K562 (cell line): Measurements from ENCODE around the gene ALK. TPM values are rescaled to one million over a fixed set of nuclear protein-coding genes. Genes with fewer than 3 reads are reported as not detected.

Experiments
- ATAC-seq: fragments of 200-7000 bp; cut with Tn5 transposase; 3 replicates; pipeline ENCODE4 v1.9.1; 2020; ENCODE audit warnings: moderate library complexity
- BruUV-seq: library from RNA; stranded (reverse); fragments of 400-500 nt; replicated peaks from 2 replicates; lab custom pipeline; 2021; lab: Mats Ljungman, UMichigan
- CTCF ChIA-PET: fragments of 300-600 bp; formaldehyde crosslinking; extraction: SDS; loops from one replicate; lab custom pipeline; 2021; ENCODE audit warnings: low intra/inter-chr PET ratio; lab: Yijun Ruan, JAX
- POLR2A ChIA-PET: fragments of 300-600, 350-650 bp; sonication (Branson Sonifier 250); formaldehyde crosslinking; extraction: SDS; loops from one replicate; lab custom pipeline; 2021; ENCODE audit warnings: antibody characterized with exemption, inconsistent platforms; lab: Yijun Ruan, JAX
- DNase-seq, 4 experiments: peaks; one replicate each; pipeline versions ENCODE4 v3.0.0 to v3.0.0-alpha.2; 2011 to 2018; ENCODE audit warnings: low spot score in 3 of 4, mixed read lengths in 3 of 4; ENCODE audit errors: extremely low read depth in 1 of 4
- FAIRE-seq: peaks from 2 replicates; lab custom pipeline; 2011; peaks lifted over from hg19 to GRCh38; lab: Jason Lieb, UNC
- H2AFZ ChIP-seq: 2 replicates; pipeline ENCODE4 v1.6.0; 2011; ENCODE audit warnings: low read depth, low read length, control low read depth, inconsistent platforms
- H3K27ac ChIP-seq: fragments of 200-600 bp; 3 replicates; pipeline ENCODE4 v1.8.0; 2011; ENCODE audit warnings: low read depth, mild to moderate bottlenecking, control low read depth, inconsistent platforms, low read length, moderate library complexity, mixed read lengths; ENCODE audit errors: extremely low read depth
- H3K27me3 ChIP-seq, 2 experiments: fragments of 300-600 bp in 1 of 2; 2 replicates in 1 of 2; 3 replicates in 1 of 2; pipeline versions ENCODE4 v1.6.0 to v1.8.0; 2011; ENCODE audit warnings: inconsistent platforms in 2 of 2, low read length in 2 of 2, mild to moderate bottlenecking in 1 of 2, mixed read lengths in 1 of 2, moderate library complexity in 1 of 2; ENCODE audit not compliant: control insufficient read depth in 2 of 2, insufficient read depth in 2 of 2
- H3K36me3 ChIP-seq: fragments of 300-600 bp; 3 replicates; pipeline ENCODE4 v1.8.0; 2011; ENCODE audit warnings: mild to moderate bottlenecking, low read length, inconsistent platforms; ENCODE audit not compliant: control insufficient read depth, insufficient read depth
- H3K4me1 ChIP-seq, 2 experiments: fragments of 200-600 bp in 1 of 2; replicated peaks in 1 of 2; 2 replicates in 1 of 2; 3 replicates in 1 of 2; pipeline versions ENCODE4 v1.5.1 to v1.8.0; 2011; ENCODE audit warnings: inconsistent platforms in 2 of 2, low read length in 2 of 2, mild to moderate bottlenecking in 1 of 2, mixed read lengths in 1 of 2, moderate library complexity in 1 of 2; ENCODE audit not compliant: control insufficient read depth in 2 of 2, insufficient read depth in 2 of 2
- H3K4me2 ChIP-seq: 2 replicates; pipeline ENCODE4 v1.6.1; 2011; ENCODE audit warnings: low read length, control low read depth, inconsistent platforms, mixed read lengths; ENCODE audit not compliant: insufficient read depth
- H3K4me3 ChIP-seq: fragments of 200-600 bp; sonication (generic), shearing (Covaris generic); 2 replicates; pipeline ENCODE4 v1.5.1; 2016; ENCODE audit warnings: control low read depth, inconsistent platforms
- H3K79me2 ChIP-seq: fragments of 200-600 bp; 3 replicates; pipeline ENCODE4 v1.8.0; 2011; ENCODE audit warnings: low read length, inconsistent platforms; ENCODE audit not compliant: control insufficient read depth, insufficient read depth
- H3K9ac ChIP-seq, 2 experiments: 2 replicates each; pipeline versions ENCODE4 v1.6.0 to v1.6.1; 2011; ENCODE audit warnings: low read depth in 2 of 2, low read length in 2 of 2, control low read depth in 1 of 2, inconsistent platforms in 1 of 2, mild to moderate bottlenecking in 1 of 2, mixed read lengths in 1 of 2; ENCODE audit not compliant: insufficient read depth in 1 of 2
- H3K9me1 ChIP-seq: one replicate; pipeline ENCODE4 v1.6.0; 2011; ENCODE audit warnings: inconsistent platforms, mild to moderate bottlenecking, low read length, moderate library complexity; ENCODE audit not compliant: control insufficient read depth, insufficient read depth
- H3K9me3 ChIP-seq: replicated peaks from 2 replicates; pipeline ENCODE4 v1.5.1; 2011; ENCODE audit warnings: low read depth, low read length, inconsistent platforms; ENCODE audit not compliant: control insufficient read depth, insufficient read depth
- H4K20me1 ChIP-seq: replicated peaks from 2 replicates; pipeline ENCODE4 v1.6.1; 2011; ENCODE audit warnings: low read length, inconsistent platforms, mixed read lengths; ENCODE audit not compliant: control insufficient read depth, insufficient read depth
- ARNT ChIP-seq, 2 experiments: fragments of 450-650 bp; IDR thresholded peaks; 2 replicates each; pipeline ENCODE4 v1.6.1; 2016; ENCODE audit warnings: mild to moderate bottlenecking in 1 of 2
- CSDE1 ChIP-seq, 2 experiments: fragments of 450-650 bp; IDR thresholded peaks; 2 replicates each; pipeline ENCODE4 v1.6.1; 2016; ENCODE audit warnings: mild to moderate bottlenecking in 1 of 2
- DMBX1 ChIP-seq: fragments of 250-450 bp; sonication (Bioruptor Pico); IDR thresholded peaks from 2 replicates; pipeline ENCODE4 v1.8.0; 2022; ENCODE audit warnings: inconsistent platforms, mild to moderate bottlenecking, moderate library complexity, borderline replicate concordance
- DNMT1 ChIP-seq: fragments of 450-650 bp; IDR thresholded peaks from 2 replicates; pipeline ENCODE4 v1.6.1; 2016; ENCODE audit warnings: antibody characterized with exemption, mild to moderate bottlenecking
- ETV5 ChIP-seq: sonication (generic); formaldehyde crosslinking; IDR thresholded peaks from 2 replicates; pipeline ENCODE4 v1.4.0; 2020; ENCODE audit warnings: low read depth, mild to moderate bottlenecking, missing genetic modification reagents
- FOXK2 ChIP-seq, 2 experiments: fragments of 450-650 bp; IDR thresholded peaks in 1 of 2; conservative IDR thresholded peaks in 1 of 2; 2 replicates each; pipeline ENCODE4 v1.6.1; 2016; ENCODE audit warnings: low read depth in 2 of 2, mild to moderate bottlenecking in 1 of 2
- POLR2AphosphoS5 ChIP-seq: IDR thresholded peaks from 2 replicates; pipeline ENCODE4 v1.6.1; 2011; ENCODE audit warnings: mild to moderate bottlenecking, low read depth, low read length, moderate library complexity; ENCODE audit not compliant: control insufficient read depth, insufficient read depth
- RCOR1 ChIP-seq, 2 experiments: IDR thresholded peaks; 2 replicates each; pipeline ENCODE4 v1.6.1; 2012; ENCODE audit warnings: low read depth in 2 of 2, low read length in 2 of 2, borderline replicate concordance in 1 of 2, improper control_type of control experiment in 1 of 2
- RFX7 ChIP-seq: fragments of 250-450 bp; sonication (Bioruptor Pico); IDR thresholded peaks from 2 replicates; pipeline ENCODE4 v1.5.1; 2021; ENCODE audit warnings: mild to moderate bottlenecking
- SAFB2 ChIP-seq: fragments of 200-400 bp; formaldehyde crosslinking; IDR thresholded peaks from 2 replicates; pipeline ENCODE4 v1.6.1; 2018; ENCODE audit warnings: borderline replicate concordance, low read length, low read depth, moderate library complexity; ENCODE audit not compliant: severe bottlenecking
- XRCC3 ChIP-seq: fragments of 450-650 bp; IDR thresholded peaks from 2 replicates; pipeline ENCODE4 v1.6.1; 2017; ENCODE audit warnings: mild to moderate bottlenecking, moderate library complexity
- XRCC4 ChIP-seq: IDR thresholded peaks from one replicate; pipeline ENCODE4 v1.6.1; 2011; ENCODE audit not compliant: insufficient read depth, insufficient read length; ENCODE audit errors: extremely low read depth
- ZBTB17 ChIP-seq: fragments of 450-650 bp; formaldehyde crosslinking; IDR thresholded peaks from 2 replicates; pipeline ENCODE4 v1.4.0; 2020; ENCODE audit warnings: mild to moderate bottlenecking
- ZC3H11A ChIP-seq: IDR thresholded peaks from 2 replicates; pipeline ENCODE4 v1.6.1; 2012; ENCODE audit warnings: low read depth, low read length, improper control_type of control experiment
- ZNF583 ChIP-seq: fragments of 250-450 bp; sonication (Bioruptor Pico); IDR thresholded peaks from 2 replicates; pipeline ENCODE4 v1.4.0; 2020
- ZNF644 ChIP-seq: fragments of 200-800 bp; sonication (Bioruptor generic); IDR thresholded peaks from 2 replicates; pipeline ENCODE4 v1.6.1; 2016; ENCODE audit warnings: low read depth, missing genetic modification characterization, missing compliant biosample characterization
- WGBS: fragments of 100-300 bp; shearing (Covaris generic); methylation state at CpG from one replicate; pipeline ENCODE4 v1.1.6; 2016; ENCODE audit warnings: low coverage, mixed read lengths; ENCODE audit not compliant: insufficient coverage; ENCODE audit errors: missing lambda C conversion rate; 5-methylcytosine and 5-hydroxymethylcytosine counted together
- in situ Hi-C: fragments of 300-500 bp; cut with MboI; formaldehyde crosslinking; loops from 4 replicates; pipeline ENCODE4 v1.15.0; 2018; ENCODE audit warnings: inconsistent platforms, mixed read lengths
- intact Hi-C: fragments of 100-400 bp; cut with micrococcal nuclease; formaldehyde crosslinking; loops from 2 replicates; pipeline ENCODE4 v1.14.2; 2022
- polyA plus RNA-seq, 8 experiments: library from polyadenylated mRNA; depleted of rRNA in 4 of 8; stranded (reverse) in 5 of 8; unstranded in 3 of 8; fragments of >200 nt; fragmentation: Nextera tagmentation in 2 of 8; fragmentation: Illumina TruSeq in 1 of 8; extraction: Ambion mirVana in 2 of 8; extraction: Trizol in 1 of 8; gene quantifications; 2 replicates each; pipeline versions ENCODE4 v1.2.1 to v1.2.3, GENCODE V29; 2011 to 2014; ENCODE audit warnings: inconsistent platforms in 1 of 8, missing spikeins in 1 of 8
- total RNA-seq, 7 experiments: library from RNA; depleted of rRNA in 6 of 7; stranded (reverse); fragments of >200 nt in 6 of 7; fragmentation: Illumina TruSeq in 2 of 7; extraction: Trizol in 2 of 7; gene quantifications; 2 replicates each; pipeline versions ENCODE4 v1.2.1 to v1.2.3, GENCODE V29; 2011 to 2021; ENCODE audit warnings: low replicate concordance in 1 of 7
- TF ChIP-seq, protein P1 (sequence below): fragments of 450-650 bp; formaldehyde crosslinking; IDR thresholded peaks from 2 replicates; pipeline ENCODE4 v1.4.0; 2020; ENCODE audit warnings: mild to moderate bottlenecking, moderate library complexity
- TF ChIP-seq, protein P2 (sequence below): fragments of 450-650 bp; formaldehyde crosslinking; IDR thresholded peaks from 2 replicates; pipeline ENCODE4 v1.4.0; 2022; ENCODE audit warnings: missing genetic modification characterization

The ALK gene
- total and polyA plus RNA-seq, 9 of the 15 experiments (the other 6 are each of a cell fraction or from before 2014, with no cell fraction given), result not detected

DNA sequence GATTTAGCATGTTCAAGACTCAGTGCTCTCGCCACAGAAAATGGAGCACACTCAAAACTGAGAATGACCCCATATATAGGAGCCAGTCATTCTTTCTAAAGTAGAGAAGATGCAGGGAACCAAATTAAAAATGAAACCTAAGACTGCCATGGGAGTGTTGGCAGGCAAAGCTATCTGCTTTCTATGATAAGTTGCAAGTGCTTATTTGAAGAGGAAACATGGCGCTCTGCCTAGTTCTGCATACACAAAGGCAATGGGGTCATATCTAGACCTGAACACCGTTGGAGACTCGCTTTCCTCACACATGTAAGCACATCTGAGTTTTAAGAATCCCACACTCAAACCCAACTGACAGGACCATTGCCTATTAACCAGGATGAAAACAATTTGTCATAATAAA is 292.5 kb downstream of the ALK start:
- no peak for TF ChIP-seq SAFB2
- TF ChIP-seq, protein P1, sequence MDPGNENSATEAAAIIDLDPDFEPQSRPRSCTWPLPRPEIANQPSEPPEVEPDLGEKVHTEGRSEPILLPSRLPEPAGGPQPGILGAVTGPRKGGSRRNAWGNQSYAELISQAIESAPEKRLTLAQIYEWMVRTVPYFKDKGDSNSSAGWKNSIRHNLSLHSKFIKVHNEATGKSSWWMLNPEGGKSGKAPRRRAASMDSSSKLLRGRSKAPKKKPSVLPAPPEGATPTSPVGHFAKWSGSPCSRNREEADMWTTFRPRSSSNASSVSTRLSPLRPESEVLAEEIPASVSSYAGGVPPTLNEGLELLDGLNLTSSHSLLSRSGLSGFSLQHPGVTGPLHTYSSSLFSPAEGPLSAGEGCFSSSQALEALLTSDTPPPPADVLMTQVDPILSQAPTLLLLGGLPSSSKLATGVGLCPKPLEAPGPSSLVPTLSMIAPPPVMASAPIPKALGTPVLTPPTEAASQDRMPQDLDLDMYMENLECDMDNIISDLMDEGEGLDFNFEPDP, result no peak
- TF ChIP-seq RCOR1 (IDR thresholded peaks at IDR 0.05; ENCODE audit: borderline replicate concordance in 1 of 2, low read depth in 2 of 2, low read length in 2 of 2), result no peak
- TF ChIP-seq, protein P2, sequence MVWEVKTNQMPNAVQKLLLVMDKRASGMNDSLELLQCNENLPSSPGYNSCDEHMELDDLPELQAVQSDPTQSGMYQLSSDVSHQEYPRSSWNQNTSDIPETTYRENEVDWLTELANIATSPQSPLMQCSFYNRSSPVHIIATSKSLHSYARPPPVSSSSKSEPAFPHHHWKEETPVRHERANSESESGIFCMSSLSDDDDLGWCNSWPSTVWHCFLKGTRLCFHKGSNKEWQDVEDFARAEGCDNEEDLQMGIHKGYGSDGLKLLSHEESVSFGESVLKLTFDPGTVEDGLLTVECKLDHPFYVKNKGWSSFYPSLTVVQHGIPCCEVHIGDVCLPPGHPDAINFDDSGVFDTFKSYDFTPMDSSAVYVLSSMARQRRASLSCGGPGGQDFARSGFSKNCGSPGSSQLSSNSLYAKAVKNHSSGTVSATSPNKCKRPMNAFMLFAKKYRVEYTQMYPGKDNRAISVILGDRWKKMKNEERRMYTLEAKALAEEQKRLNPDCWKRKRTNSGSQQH (CRISPR knock-in tag), result no peak
- no peak for TF ChIP-seq ETV5
- no peak for TF ChIP-seq XRCC3
- TF ChIP-seq XRCC4, result no peak
- no peak for TF ChIP-seq ZBTB17 (CRISPR knock-in tag)
- no peak for TF ChIP-seq DNMT1
- TF ChIP-seq ZNF644, result no peak
- TF ChIP-seq DMBX1 (CRISPR knock-in tag), result no peak
- no peak for TF ChIP-seq POLR2AphosphoS5
- no peak for TF ChIP-seq ZC3H11A
- TF ChIP-seq RFX7 (CRISPR knock-in tag), result no peak
- TF ChIP-seq CSDE1 (IDR thresholded peaks at IDR 0.05), result no peak
- no peak for TF ChIP-seq FOXK2 (conservative IDR thresholded peaks at IDR 0.05 in 1 of 2, IDR thresholded peaks at IDR 0.05 in 1 of 2; ENCODE audit: low read depth in 2 of 2)
- no peak for TF ChIP-seq ARNT (IDR thresholded peaks at IDR 0.05)
- no peak for TF ChIP-seq ZNF583 (CRISPR knock-in tag)
- Histone ChIP-seq H3K4me1 (no peaks in the 10 kb centered on the region), H3K4me3 (no peak overlapping the region), H3K9me3 (no peaks in the 10 kb centered on the region), H3K27ac (no peak overlapping the region), H3K79me2 (no peaks in the 10 kb centered on the region), H3K9me1 (no peaks in the 10 kb centered on the region), H3K36me3 (no peaks in the 10 kb centered on the region), H4K20me1 (no peaks in the 10 kb centered on the region), H2AFZ (no peak overlapping the region), H3K27me3 (no peaks in the 10 kb centered on the region; a peak in 1 of 5 replicates), H3K9ac (no peak overlapping the region), H3K4me2 (no peak overlapping the region)
- ChIA-PET CTCF (no interaction called here), POLR2A (no interaction called here)
- BruUV-seq, result no TSS peak
- no peak for ATAC-seq
- intact Hi-C loops (no loop called here), in situ Hi-C loops (no loop called here)
- 4% methylated on average over 4 of the region's 4 CpGs for WGBS
- FAIRE-seq, result no peak
- no peak for DNase-seq
